Medulla oblongata (tissue), 1 donor: ENCODE data around the gene ZC3H11A.

Source experiments
- DNase-seq: peaks from one replicate; pipeline ENCODE4 v3.0.0-alpha.2; 2015; ENCODE audit errors: extremely low spot score

ZC3H11A gene

GRCh38 chr1:203842559-203842876 is 47.1 kb downstream of the ZC3H11A start:
- DNase-seq: no peak

DNA sequence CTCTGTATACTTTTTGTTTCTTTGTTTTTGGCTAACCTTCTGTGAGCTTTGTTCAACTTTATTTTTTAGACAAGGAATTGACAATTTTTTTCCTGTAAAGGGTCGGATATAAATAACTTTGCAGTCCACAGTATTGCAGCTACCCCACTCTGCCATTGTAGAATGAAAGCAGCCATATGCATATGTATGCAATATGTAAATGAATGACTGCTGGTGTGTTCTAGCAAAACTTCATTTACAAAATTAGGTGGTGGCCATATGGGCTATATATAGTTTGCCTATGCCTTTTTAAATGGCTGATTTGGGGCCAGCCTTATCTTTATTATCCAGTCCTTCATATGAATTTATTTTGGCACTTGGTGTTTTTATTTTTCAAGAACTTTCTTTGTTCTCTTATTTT is 48.0 kb downstream of the ZC3H11A start:
- no peak for DNase-seq
